Activated CD8-positive, alpha-beta memory T cell treated with anti-CD3 and anti-CD28 coated beads, Interleukin-2, amount 50 U/mL, for 48 hours (primary cell): Measurements from ENCODE around the gene LTB4R2.

Source experiments
- DNase-seq: peaks from one replicate; pipeline ENCODE4 v3.0.0-alpha.2; 2020

Gene LTB4R2, protein sequence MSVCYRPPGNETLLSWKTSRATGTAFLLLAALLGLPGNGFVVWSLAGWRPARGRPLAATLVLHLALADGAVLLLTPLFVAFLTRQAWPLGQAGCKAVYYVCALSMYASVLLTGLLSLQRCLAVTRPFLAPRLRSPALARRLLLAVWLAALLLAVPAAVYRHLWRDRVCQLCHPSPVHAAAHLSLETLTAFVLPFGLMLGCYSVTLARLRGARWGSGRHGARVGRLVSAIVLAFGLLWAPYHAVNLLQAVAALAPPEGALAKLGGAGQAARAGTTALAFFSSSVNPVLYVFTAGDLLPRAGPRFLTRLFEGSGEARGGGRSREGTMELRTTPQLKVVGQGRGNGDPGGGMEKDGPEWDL

DNA sequence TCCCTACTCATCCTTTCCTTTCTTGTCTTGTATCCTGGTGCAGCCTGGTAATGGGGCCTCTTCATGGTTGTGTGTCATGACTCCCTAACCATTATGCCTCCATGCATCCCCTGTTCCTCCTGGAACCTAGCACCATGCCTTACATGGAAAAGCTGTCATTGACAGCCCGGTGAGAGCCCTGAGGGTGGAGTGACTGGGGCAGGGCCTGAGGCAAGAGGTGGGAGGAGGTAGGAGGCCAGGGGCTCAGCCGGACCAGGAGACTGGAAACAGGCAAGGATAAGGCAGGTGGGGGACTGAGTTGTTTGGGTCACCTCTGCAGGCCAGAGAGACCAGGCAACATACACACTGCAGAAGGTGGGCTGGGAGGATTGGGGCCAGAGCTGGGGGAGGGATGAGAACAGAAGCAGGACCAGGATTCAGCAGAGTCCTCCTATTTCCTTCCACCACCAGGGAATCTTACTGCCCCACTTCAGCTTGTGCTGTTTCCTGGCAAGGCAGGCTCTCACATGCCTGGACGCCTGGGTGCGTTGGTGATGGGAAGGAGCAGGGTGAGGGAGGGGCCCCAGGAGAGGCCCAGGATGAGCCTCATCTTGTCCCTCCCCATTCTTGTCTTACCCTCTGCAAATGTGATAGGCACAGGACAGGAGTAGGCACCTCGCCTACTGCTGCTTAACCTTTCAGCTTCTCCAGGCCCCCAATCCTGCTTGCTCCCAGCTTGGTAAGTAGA, at the start of gene LTB4R2:
TSS of gene LTB4R2 (plus strand) at position 603 of the 727 bp plus-strand sequence. CDS start 525 bp downstream, outside the sequence.
- no peak for DNase-seq

DNA sequence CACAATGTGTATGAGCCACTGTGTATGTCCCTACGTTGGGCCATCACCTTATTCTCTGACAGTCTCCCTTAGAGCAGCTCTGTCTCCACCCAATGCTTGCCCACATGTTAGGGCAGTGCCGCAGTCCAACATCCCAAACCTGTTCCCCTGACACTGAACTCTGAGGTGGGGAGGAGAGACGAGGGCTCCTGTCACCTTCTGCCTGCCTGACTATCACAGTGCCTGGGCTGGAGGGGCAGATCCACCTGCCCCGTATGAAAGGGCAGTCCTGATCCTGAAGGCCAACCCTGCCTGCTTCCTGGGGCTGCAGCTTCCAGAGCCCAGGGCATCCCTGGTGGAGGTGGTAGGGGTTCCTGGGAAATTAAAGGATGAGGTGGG, 49.2 kb upstream of the LTB4R2 start:
- DNase-seq, result no peak

DNA sequence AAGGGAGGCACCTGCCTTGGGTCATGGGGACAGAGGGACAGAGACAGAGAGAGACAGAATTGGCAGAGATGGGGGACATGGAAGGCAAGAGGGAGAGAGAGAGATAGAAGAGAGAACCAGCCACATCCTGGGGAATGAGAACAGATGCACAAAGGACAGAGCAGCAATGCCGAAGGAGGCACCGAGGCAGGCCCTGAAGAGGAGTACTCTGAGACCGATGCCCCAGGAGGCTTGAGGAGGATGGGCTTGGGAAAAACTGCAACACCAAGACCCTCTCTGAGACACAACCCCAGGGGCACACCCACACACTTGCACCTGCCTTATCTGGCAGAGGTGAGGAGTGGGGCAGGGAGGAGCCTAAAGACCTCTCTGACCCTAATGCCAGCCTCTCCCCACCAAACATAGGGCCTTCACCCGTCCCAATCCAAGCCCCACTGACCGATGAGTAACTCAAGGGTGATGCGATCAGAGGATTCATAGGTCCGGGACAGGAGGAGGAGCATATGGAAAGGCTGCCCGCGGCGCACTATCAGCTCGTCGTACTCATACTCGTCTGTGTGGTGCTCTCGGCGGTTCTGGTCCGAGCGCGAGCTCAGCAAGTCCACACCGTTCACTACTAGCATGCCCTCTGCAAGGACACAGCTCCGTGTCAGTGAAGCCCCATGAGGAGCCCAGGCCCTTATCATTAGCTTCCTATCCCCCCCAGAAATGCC, 48.5 kb upstream of the LTB4R2 start:
- DNase-seq, result no peak

GRCh38 chr14:24261969-24262327, 48.0 kb upstream of the LTB4R2 start:
- DNase-seq, result no peak

- DNase-seq, result no peak
These were observed 46.9 kb upstream of the LTB4R2 start, which contains the start of gene TGM1 for GRCh38 chr14:24262821-24263733. Gene TGM1 (minus strand): TSS chr14:24263177. CDS start chr14:24262352, 825 bp downstream.

DNA sequence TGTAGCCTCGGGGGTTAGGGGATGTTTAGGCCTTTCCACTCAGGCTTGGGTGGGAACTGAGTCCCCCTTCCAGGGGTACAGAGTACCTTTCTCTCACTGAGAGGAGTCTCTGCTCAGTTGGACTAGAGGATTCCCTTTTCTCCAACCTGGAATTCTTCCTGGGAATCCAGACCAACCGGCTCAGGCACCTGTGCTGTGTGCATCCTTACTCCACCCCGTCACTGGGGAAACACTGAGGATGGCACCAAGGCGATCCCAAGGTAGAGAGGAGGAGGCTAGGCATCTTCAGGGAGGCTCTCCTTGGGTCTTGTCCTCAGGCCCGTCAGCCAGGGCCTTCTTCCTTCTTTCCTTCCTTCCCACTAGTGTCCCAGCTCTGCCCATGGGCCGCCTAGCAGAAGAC, 46.1 kb upstream of the LTB4R2 start:
- DNase-seq, result no peak

DNA sequence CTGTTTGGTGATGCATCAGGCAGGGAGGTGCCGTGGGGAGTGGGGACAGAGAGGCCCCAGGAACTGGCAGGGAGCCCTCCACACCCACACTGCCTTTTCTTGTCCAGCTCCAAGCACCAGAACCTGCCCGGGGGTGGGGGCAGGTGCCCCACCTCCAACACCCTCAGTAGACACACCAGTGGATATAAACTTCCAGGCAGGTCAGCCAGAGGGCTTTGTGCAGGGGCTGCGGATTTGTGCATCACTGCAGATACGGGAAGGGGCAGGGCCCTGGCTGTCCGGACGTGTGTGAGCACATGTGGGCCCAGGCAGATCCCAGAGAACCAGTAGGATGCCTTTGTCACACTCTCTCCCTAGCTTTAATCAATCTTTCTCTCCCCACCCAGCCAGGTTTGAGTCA, 45.6 kb upstream of the LTB4R2 start:
- no peak for DNase-seq

DNA sequence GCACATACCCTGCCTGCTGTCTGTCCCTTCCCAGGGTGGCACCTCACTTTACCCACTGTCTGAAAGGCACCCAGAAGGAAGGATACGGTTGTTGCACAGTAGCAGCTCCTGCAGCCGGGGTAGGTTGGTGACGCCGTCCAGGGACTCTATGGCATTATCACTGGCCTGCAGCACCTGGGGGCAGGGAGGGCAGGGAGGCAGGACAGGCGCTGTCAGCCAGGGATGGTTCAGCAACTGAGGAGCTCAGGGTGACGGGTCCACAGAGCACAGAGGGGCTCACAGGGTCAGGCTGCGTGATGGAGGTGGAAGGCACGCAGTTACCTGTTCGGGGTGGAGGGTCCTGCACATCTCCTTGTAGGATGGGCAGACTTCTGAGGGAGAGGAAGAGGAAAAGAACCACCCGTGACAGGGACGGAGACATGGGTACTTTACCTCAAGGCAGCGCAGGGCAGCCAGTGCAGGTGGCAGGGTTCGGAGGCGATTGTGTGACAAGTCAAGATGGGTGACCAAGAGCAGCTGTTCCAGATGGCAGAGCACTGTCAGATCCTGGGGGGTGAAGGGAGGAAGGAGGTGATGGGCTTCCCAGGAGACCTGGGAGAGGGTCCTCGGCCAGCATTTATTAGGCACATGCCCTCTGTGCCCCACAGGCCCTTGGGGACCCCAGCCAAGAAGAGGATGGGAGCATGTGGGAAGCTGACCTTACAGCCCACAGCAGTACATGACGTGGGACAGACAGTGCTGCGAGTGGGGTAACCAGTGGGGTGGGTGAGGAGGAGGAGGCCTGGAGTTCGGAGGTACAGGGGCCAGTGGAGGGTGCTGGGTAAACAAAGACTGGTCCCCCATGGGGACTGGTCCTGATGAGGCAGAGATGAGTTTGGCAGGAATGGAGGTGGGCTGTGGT, 43.3 kb upstream of the LTB4R2 start:
- DNase-seq, result no peak

DNA sequence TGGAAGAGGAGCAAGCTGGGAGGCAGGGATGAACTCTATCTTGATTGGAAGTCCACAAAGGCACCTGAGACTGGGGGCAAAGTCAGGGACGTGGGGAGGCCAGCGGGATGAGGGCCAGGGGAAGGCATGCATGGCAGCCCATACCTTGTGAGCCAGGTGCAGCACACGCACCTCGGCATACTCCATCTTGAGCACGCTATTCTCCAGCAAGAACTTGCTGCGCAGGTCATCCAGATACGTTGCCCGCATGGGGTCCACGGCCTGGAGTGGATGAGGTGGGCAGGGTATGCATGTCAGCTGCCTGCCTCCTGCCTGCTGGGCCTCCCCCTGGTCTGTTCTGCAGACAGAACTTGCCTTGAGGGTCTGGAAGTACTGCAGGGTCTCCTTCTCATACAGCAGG, 42.4 kb upstream of the LTB4R2 start:
- DNase-seq, result no peak

GRCh38 chr14:24268225-24268624, 41.7 kb upstream of the LTB4R2 start:
- DNase-seq, result no peak

GRCh38 chr14:24269368-24269767, 40.6 kb upstream of the LTB4R2 start:
- DNase-seq, result no peak

DNA sequence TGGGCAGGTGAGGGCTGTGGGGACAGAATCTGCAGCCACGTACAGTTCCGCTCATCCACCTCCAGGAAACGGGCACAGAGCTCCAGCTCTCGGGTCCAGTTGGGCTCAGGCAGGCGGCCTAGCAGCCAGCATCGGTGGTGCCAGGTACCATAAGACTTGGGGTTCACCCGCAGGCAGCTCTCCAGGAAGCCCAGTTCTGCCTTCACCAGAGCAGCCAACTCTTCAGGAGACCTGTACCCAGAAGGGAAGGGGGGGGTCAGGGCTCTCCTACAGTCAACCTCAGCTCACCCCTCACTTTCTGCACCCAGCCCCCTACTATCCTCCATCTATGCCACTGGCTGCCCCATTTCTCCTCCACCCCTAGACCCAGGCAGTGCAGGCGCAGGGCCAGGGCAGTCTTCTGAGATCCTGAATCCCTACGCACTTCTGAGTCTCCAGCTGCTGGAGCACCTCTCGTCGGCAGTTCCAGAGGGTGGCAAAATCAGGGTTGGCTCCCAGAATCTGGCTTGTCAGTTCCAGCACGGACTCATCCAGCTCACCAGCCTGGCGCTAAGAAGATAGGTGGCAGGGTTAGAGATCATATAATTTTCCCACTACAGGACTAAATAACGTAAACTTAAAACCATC, 39.9 kb upstream of the LTB4R2 start:
- no peak for DNase-seq

- DNase-seq, result no peak
These were observed 39.3 kb upstream of the LTB4R2 start for GRCh38 chr14:24270537-24271133.

- peak; percentile 93 for DNase-seq
These were observed 38.7 kb upstream of the LTB4R2 start, which contains the start of gene RABGGTA for GRCh38 chr14:24271134-24271833. Gene RABGGTA (minus strand): TSS chr14:24271597. CDS start chr14:24271115, 482 bp downstream.

- no peak for DNase-seq
These were observed 38.1 kb upstream of the LTB4R2 start for GRCh38 chr14:24271834-24272263.

- DNase-seq, result no peak
These were observed 37.5 kb upstream of the LTB4R2 start for GRCh38 chr14:24272467-24272866.

DNA sequence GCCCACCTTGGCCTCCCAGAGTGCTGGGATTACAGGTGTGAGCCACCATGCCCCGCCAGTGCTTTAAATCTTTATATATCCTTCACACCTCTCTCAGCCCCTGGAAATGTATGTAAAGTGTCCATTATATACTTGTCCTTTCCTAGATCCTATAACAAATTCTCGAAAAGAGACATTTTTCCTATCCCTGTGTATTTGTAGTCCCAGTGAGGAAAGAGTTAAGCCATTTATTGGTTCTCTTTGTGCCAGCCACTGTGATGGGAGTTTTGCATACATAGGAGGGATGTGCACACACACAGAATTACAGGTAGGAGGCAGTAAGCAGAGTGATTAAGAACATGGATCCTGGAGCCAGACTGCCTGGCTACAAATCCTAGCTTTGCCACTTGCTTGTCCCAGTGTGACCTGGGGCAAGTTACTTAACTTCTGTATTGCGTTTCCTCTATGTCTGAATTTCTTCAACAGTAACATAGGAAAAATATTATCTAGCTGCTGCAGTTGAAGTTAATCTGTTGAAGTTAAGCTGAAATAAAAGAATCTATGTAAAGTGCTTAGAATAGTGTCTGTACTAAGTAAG, 36.4 kb upstream of the LTB4R2 start:
- no peak for DNase-seq

DNA sequence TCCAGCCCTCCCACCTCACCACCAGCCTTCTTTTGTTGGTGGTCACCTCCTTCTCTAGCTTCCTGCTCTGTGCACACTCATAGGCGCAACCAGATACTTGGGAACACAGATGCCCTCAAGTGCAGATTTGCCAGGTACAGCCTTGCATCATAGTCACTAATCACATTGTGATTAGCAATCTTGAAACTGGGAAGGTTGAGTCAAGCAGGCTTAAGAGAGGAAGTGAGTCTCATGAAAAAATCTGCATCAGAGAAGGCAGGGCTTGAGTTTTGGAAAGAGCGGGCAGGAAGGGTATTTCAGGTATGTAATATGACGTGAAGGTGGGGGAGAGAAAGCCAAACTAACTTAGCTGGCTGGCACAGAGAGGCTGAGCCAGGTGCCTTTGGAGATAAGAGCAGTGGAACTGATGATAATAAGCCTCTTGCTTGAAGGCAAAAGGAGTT, 35.8 kb upstream of the LTB4R2 start:
- DNase-seq, result peak; percentile 64

DNA sequence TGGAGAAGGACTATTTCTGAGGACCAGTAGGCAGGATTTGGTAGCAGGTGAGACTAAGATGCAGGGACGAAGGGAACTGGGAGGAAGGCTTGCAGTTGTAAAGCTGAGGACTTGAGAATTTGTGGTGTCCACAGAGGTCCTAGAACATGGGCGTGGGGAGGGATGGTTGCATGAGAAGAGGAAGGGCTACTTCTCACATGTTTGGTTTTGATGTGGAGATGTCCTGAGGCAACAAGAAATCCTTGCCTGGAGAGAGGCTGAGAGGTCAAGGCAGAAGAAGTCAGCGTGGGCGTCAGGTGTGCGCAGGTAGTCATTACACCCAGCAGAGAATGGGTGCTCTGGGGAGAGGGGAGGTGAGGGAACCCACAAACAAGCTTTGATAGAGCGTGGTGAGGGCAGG, 32.9 kb upstream of the LTB4R2 start:
- DNase-seq, result no peak
